Stomach (tissue), 9 donors: ENCODE data around the gene FAM221A. TPM values are rescaled to one million over a fixed set of nuclear protein-coding genes. Genes with fewer than 3 reads are reported as not detected.

Experiments
- DNase-seq, 2 donors: peaks; one replicate each; pipeline versions ENCODE4 v3.0.0 to v3.0.0-alpha.2; 2013 to 2019
- H3K27ac ChIP-seq, 5 donors: fragments of 200-600 bp in 4 of 5; sonication (generic) in 4 of 5; one replicate each; pipeline ENCODE4 v1.5.1; 2013 to 2019; ENCODE audit warnings: mild to moderate bottlenecking in 1 of 5, moderate library complexity in 1 of 5
- H3K27me3 ChIP-seq, 3 donors: fragments of 200-600 bp; sonication (generic); one replicate each; pipeline ENCODE4 v1.5.1; 2017 to 2019; ENCODE audit warnings: mixed run types in 1 of 3
- H3K36me3 ChIP-seq, 4 donors: fragments of 200-600 bp; sonication (generic); 1 replicate in 3 of 4; 2 replicates in 1 of 4; pipeline ENCODE4 v1.5.1; 2016 to 2019
- H3K4me1 ChIP-seq, 4 donors: fragments of 200-600 bp; sonication (generic); one replicate each; pipeline ENCODE4 v1.5.1; 2016 to 2019
- H3K4me3 ChIP-seq, 4 donors: fragments of 200-600 bp; sonication (generic) in 3 of 4; one replicate each; pipeline ENCODE4 v1.5.1; 2016 to 2019; ENCODE audit warnings: mild to moderate bottlenecking in 1 of 4
- H3K9me3 ChIP-seq, 4 donors: fragments of 200-600 bp; sonication (generic); one replicate each; pipeline ENCODE4 v1.5.1; 2016 to 2019
- CTCF ChIP-seq, 7 experiments: fragments of 450-650 bp in 4 of 7; fragments of 200-600 bp in 3 of 7; sonication (generic) in 3 of 7; IDR thresholded peaks; one replicate each; pipeline ENCODE4 v1.5.1; 2016 to 2019; ENCODE audit warnings: antibody characterized with exemption in 7 of 7, control low read depth in 2 of 7, mild to moderate bottlenecking in 1 of 7
- EP300 ChIP-seq: sonication (generic); formaldehyde crosslinking; IDR thresholded peaks from one replicate; pipeline ENCODE4 v1.6.1; 2017; ENCODE audit warnings: antibody characterized with exemption
- POLR2A ChIP-seq, 4 donors: fragments of 450-650 bp; IDR thresholded peaks; one replicate each; pipeline ENCODE4 v1.6.1; 2016; ENCODE audit warnings: antibody characterized with exemption in 4 of 4, control low read depth in 2 of 4, mild to moderate bottlenecking in 1 of 4, moderate library complexity in 1 of 4
- POLR2AphosphoS5 ChIP-seq, 3 donors: sonication (generic); formaldehyde crosslinking; IDR thresholded peaks; one replicate each; pipeline ENCODE4 v1.6.1; 2016; ENCODE audit warnings: antibody characterized with exemption in 3 of 3
- WGBS, 5 donors: extraction: QIAGEN DNeasy Blood & Tissue Kit in 3 of 5; methylation state at CpG; one replicate each; pipeline versions ENCODE4 v1.1.5 to v1.1.7; 2013 to 2018; 5-methylcytosine and 5-hydroxymethylcytosine counted together
- intact Hi-C: fragments of 100-400 bp; cut with DNase I; formaldehyde crosslinking; loops from one replicate; pipeline ENCODE4 v1.15.1; 2023; ENCODE audit warnings: low total_unique reads
- polyA plus RNA-seq, 3 donors: library from polyadenylated mRNA; stranded (reverse); fragments of 200-250 nt; gene quantifications; one replicate each; pipeline ENCODE4 v1.2.3, GENCODE V29; 2013
- total RNA-seq, 5 donors: library from RNA; depleted of rRNA; stranded (reverse); fragments of >200 nt; gene quantifications; one replicate each; pipeline versions ENCODE4 v1.1.0 to v1.2.3, GENCODE V29; 2014 to 2016
- donor health status: healthy with polysubstance abuse.
- donor health status: Bipolar disorder and iron deficiency.
- donor health status: healthy.

The FAM221A gene
- total and polyA plus RNA-seq, 8 donors = 10.6 to 79.9 (median 19.0) TPM

- H3K4me3 ChIP-seq = no peak overlapping the region
- peaks cover 0 to 4% (median 0%) of the 10 kb centered on the region in 4 donors for H3K9me3 ChIP-seq
- H3K4me1 ChIP-seq = peaks cover 0 to 17% (median 0%) of the 10 kb centered on the region in 4 donors
- no peaks in the 10 kb centered on the region for H3K27me3 ChIP-seq
- TF ChIP-seq POLR2A (IDR thresholded peaks at IDR 0.05) = no peak
- TF ChIP-seq CTCF (IDR thresholded peaks at IDR 0.05) = peak in 5 of 7 experiments; percentile 31 to 54 (median 39)
- TF ChIP-seq POLR2AphosphoS5 (IDR thresholded peaks at IDR 0.05) = no peak
- DNase-seq = peak; percentile 65 to 82
- 22 to 45% (median 27%) methylated on average over 5 to 7 of the region's 7 CpGs for WGBS, 5 donors
- intact Hi-C loops = no loop called here
- no peak overlapping the region for H3K27ac ChIP-seq
- H3K36me3 ChIP-seq = peaks cover 4 to 71% (median 50%) of the 10 kb centered on the region in 4 donors
Measured at GRCh38 chr7:23696916-23697441, 17.0 kb downstream of the FAM221A start.

- 16 to 27% (median 20%) methylated on average over 2 of the region's 2 CpGs for WGBS, 5 donors
- peak overlapping the region in 1 of 5 donors; percentile 31 for H3K27ac ChIP-seq
- no peak for DNase-seq
- peaks cover 11 to 72% (median 48%) of the 10 kb centered on the region in 4 donors for H3K36me3 ChIP-seq
- TF ChIP-seq POLR2AphosphoS5 (IDR thresholded peaks at IDR 0.05) = no peak
- TF ChIP-seq CTCF (IDR thresholded peaks at IDR 0.05) = no peak
- TF ChIP-seq EP300 = no peak
- no peak for TF ChIP-seq POLR2A (IDR thresholded peaks at IDR 0.05)
- H3K4me3 ChIP-seq = no peak overlapping the region
- no peaks in the 10 kb centered on the region for H3K9me3 ChIP-seq
- no peaks in the 10 kb centered on the region for H3K27me3 ChIP-seq
- intact Hi-C loops = no loop called here
- H3K4me1 ChIP-seq = peaks cover 0 to 17% (median 0%) of the 10 kb centered on the region in 4 donors
Measured at GRCh38 chr7:23698822-23699221, 18.8 kb downstream of the FAM221A start.

GRCh38 chr7:23700046-23700445 lies 20.0 kb downstream of the FAM221A start:
- intact Hi-C loops = no loop called here
- Histone ChIP-seq H3K36me3 (peaks cover 11 to 74% (median 48%) of the 10 kb centered on the region in 4 donors), H3K4me1 (peaks cover 0 to 17% (median 0%) of the 10 kb centered on the region in 4 donors), H3K27ac (no peak overlapping the region), H3K9me3 (peaks cover 0 to 2% (median under 1%) of the 10 kb centered on the region in 4 donors), H3K27me3 (no peaks in the 10 kb centered on the region), H3K4me3 (no peak overlapping the region)
- peak in 1 of 2 donors; percentile 51 for DNase-seq
- 57 to 73% (median 69%) methylated on average over 4 of the region's 4 CpGs for WGBS, 5 donors
- TF ChIP-seq CTCF (IDR thresholded peaks at IDR 0.05) (no peak), EP300 (no peak), POLR2A (IDR thresholded peaks at IDR 0.05) (no peak), POLR2AphosphoS5 (IDR thresholded peaks at IDR 0.05) (no peak)

GRCh38 chr7:23709081-23709750 lies 29.2 kb downstream of the FAM221A start:
- WGBS, 5 donors = 31 to 51% (median 34%) methylated on average over 7 of the region's 7 CpGs
- H3K27ac ChIP-seq = peak overlapping the region in 4 of 5 donors; percentile 46 to 63 (median 54)

More at GRCh38 chr7:23709081-23709750, 29.2 kb downstream of the FAM221A start:
- no peaks in the 10 kb centered on the region for H3K27me3 ChIP-seq
- no peak overlapping the region for H3K4me3 ChIP-seq
- DNase-seq = peak in 1 of 2 donors; percentile 83
- H3K9me3 ChIP-seq = peaks cover 0 to 18% (median 9%) of the 10 kb centered on the region in 4 donors
- intact Hi-C loops = no loop called here
- H3K4me1 ChIP-seq = peaks cover 0 to 13% (median 4%) of the 10 kb centered on the region in 4 donors
- TF ChIP-seq EP300 = no peak
- TF ChIP-seq POLR2AphosphoS5 (IDR thresholded peaks at IDR 0.05) = no peak
- H3K36me3 ChIP-seq = peaks cover 4 to 23% (median 17%) of the 10 kb centered on the region in 4 donors
